Left lung (tissue), 10 donors: ENCODE results near the gene MROH2A. TPM values are rescaled to one million over a fixed set of nuclear protein-coding genes. Genes with fewer than 3 reads are reported as not detected.

Source experiments
- ATAC-seq: fragments of 200-7000 bp; cut with Tn5 transposase; one replicate; pipeline ENCODE4 v1.9.1; 2020; ENCODE audit warnings: moderate library complexity
- DNase-seq, 4 donors: peaks; one replicate each; pipeline ENCODE4 v3.0.0-alpha.2; 2013 to 2020
- H3K27ac ChIP-seq, 2 donors: fragments of 200-600 bp; sonication (generic) in 1 of 2; one replicate each; pipeline versions ENCODE4 v1.5.0 to v1.8.0; 2020 to 2021
- H3K27me3 ChIP-seq, 2 donors: fragments of 200-600 bp; sonication (generic) in 1 of 2; one replicate each; pipeline versions ENCODE4 v1.5.0 to v1.8.0; 2020 to 2021
- H3K36me3 ChIP-seq, 2 donors: fragments of 200-600 bp; sonication (generic) in 1 of 2; one replicate each; pipeline versions ENCODE4 v1.5.0 to v1.8.0; 2020 to 2021
- H3K4me1 ChIP-seq, 2 donors: fragments of 200-600 bp; one replicate each; pipeline ENCODE4 v1.8.0; 2021
- H3K4me3 ChIP-seq, 2 donors: fragments of 200-600 bp; sonication (generic) in 1 of 2; one replicate each; pipeline versions ENCODE4 v1.5.0 to v1.8.0; 2020 to 2021; ENCODE audit warnings: mild to moderate bottlenecking in 1 of 2
- H3K9me3 ChIP-seq, 2 donors: fragments of 200-600 bp; sonication (generic) in 1 of 2; one replicate each; pipeline versions ENCODE4 v1.5.0 to v1.8.0; 2020 to 2021
- CTCF ChIP-seq, 2 donors: fragments of 200-600 bp; sonication (generic) in 1 of 2; IDR thresholded peaks; one replicate each; pipeline versions ENCODE4 v1.5.0 to v1.8.0; 2021; ENCODE audit warnings: antibody characterized with exemption in 2 of 2
- intact Hi-C, 2 donors: fragments of 100-400 bp; cut with DNase I; formaldehyde crosslinking; loops; one replicate each; pipeline versions ENCODE4 v1.11.2 to v1.14.2; 2022
- polyA plus RNA-seq, 6 donors: library from polyadenylated mRNA; unstranded; fragments of 120-200 nt; gene quantifications; one replicate each; pipeline ENCODE4 v1.2.1, GENCODE V29; 2013; ENCODE audit not compliant: insufficient read length in 6 of 6
- total RNA-seq, 2 donors: library from RNA; stranded (reverse); fragmentation: NEBNext Ultra II Directional; extraction: Animal tissue kit (Norgen Biotek cat#: 25700); gene quantifications; one replicate each; pipeline ENCODE4 v1.2.1, GENCODE V29; 2021
- donor health status: DM: no; HTN: yes; CAD: no.
- donor health status: DM: no; HTN: no; CAD: no.

MROH2A gene
- total and polyA plus RNA-seq, 8 donors: 0.27 to 0.77 (median 0.61) TPM; not detected in 1

- H3K27ac ChIP-seq: no peak overlapping the region
- TF ChIP-seq CTCF (IDR thresholded peaks at IDR 0.05): no peak
- peaks cover 0 to 4% of the 10 kb centered on the region in 2 donors for H3K9me3 ChIP-seq
- no peak for ATAC-seq
- H3K4me1 ChIP-seq: no peaks in the 10 kb centered on the region
- H3K27me3 ChIP-seq: no peaks in the 10 kb centered on the region
- H3K36me3 ChIP-seq: no peaks in the 10 kb centered on the region
- DNase-seq: no peak
- intact Hi-C loops: no loop called here
- H3K4me3 ChIP-seq: no peak overlapping the region
These were observed 42.6 kb downstream of the MROH2A start for GRCh38 chr2:233820774-233821105.

GRCh38 chr2:233821196-233821595 is 43.1 kb downstream of the MROH2A start:
- H3K36me3 ChIP-seq: no peaks in the 10 kb centered on the region
- intact Hi-C loops: no loop called here
- ATAC-seq (no peak), DNase-seq (no peak)
- TF ChIP-seq CTCF (IDR thresholded peaks at IDR 0.05): no peak
- H3K27ac ChIP-seq: no peak overlapping the region
- no peaks in the 10 kb centered on the region for H3K4me1 ChIP-seq
- H3K4me3 ChIP-seq: no peak overlapping the region
- H3K9me3 ChIP-seq: no peaks in the 10 kb centered on the region
- no peaks in the 10 kb centered on the region for H3K27me3 ChIP-seq

- Histone ChIP-seq H3K36me3 (no peaks in the 10 kb centered on the region), H3K27me3 (no peaks in the 10 kb centered on the region), H3K9me3 (no peaks in the 10 kb centered on the region), H3K4me1 (no peaks in the 10 kb centered on the region), H3K4me3 (no peak overlapping the region), H3K27ac (no peak overlapping the region)
- ATAC-seq (no peak), DNase-seq (no peak)
- intact Hi-C loops: no loop called here
- no peak for TF ChIP-seq CTCF (IDR thresholded peaks at IDR 0.05)
These were observed 43.6 kb downstream of the MROH2A start for GRCh38 chr2:233821709-233822100.

GRCh38 chr2:233822101-233822771 is 44.1 kb downstream of the MROH2A start:
- intact Hi-C loops: no loop called here
- no peaks in the 10 kb centered on the region for H3K36me3 ChIP-seq
- H3K27ac ChIP-seq: no peak overlapping the region
- no peaks in the 10 kb centered on the region for H3K27me3 ChIP-seq
- H3K4me3 ChIP-seq: no peak overlapping the region
- H3K9me3 ChIP-seq: no peaks in the 10 kb centered on the region
- no peak for TF ChIP-seq CTCF (IDR thresholded peaks at IDR 0.05)
- no peak for ATAC-seq
- no peak for DNase-seq
- no peaks in the 10 kb centered on the region for H3K4me1 ChIP-seq

- intact Hi-C loops: no loop called here
- Histone ChIP-seq H3K9me3 (no peaks in the 10 kb centered on the region), H3K36me3 (no peaks in the 10 kb centered on the region), H3K27me3 (no peaks in the 10 kb centered on the region), H3K27ac (no peak overlapping the region), H3K4me3 (no peak overlapping the region), H3K4me1 (no peaks in the 10 kb centered on the region)
- no peak for DNase-seq
- TF ChIP-seq CTCF (IDR thresholded peaks at IDR 0.05): no peak
- ATAC-seq: no peak
These were observed 44.9 kb downstream of the MROH2A start for GRCh38 chr2:233822781-233823730.
